Peyer's patch (tissue), 4 donors: Measurements from ENCODE around the gene TRIM41. TPM values are rescaled to one million over a fixed set of nuclear protein-coding genes. Genes with fewer than 3 reads are reported as not detected.
"Not testable (repeated sequence)": the region's sequence is repeated elsewhere in the genome, so short reads cannot be mapped to it uniquely, and the experiment has no call there.

Experiments
- DNase-seq, 3 donors: peaks; one replicate each; pipeline ENCODE4 v3.0.0-alpha.2; 2017 to 2019
- H3K27ac ChIP-seq, 4 donors: fragments of 200-600 bp; sonication (generic); one replicate each; pipeline ENCODE4 v1.5.1; 2016 to 2019
- H3K27me3 ChIP-seq, 2 donors: fragments of 200-600 bp; sonication (generic); one replicate each; pipeline ENCODE4 v1.5.1; 2019
- H3K36me3 ChIP-seq, 3 donors: fragments of 200-600 bp; sonication (generic); one replicate each; pipeline ENCODE4 v1.5.1; 2016 to 2019
- H3K4me1 ChIP-seq, 4 donors: fragments of 200-600 bp; sonication (generic); one replicate each; pipeline ENCODE4 v1.5.1; 2016 to 2019
- H3K4me3 ChIP-seq, 4 donors: fragments of 200-600 bp; sonication (generic); 1 replicate in 3 of 4; 2 replicates in 1 of 4; pipeline ENCODE4 v1.5.1; 2016 to 2019; ENCODE audit warnings: mild to moderate bottlenecking in 1 of 4
- H3K9me3 ChIP-seq, 4 donors: fragments of 200-600 bp; sonication (generic); one replicate each; pipeline ENCODE4 v1.5.1; 2016 to 2019; ENCODE audit warnings: mild to moderate bottlenecking in 1 of 4
- CTCF ChIP-seq, 6 experiments: fragments of 450-650 bp in 4 of 6; fragments of 200-600 bp in 2 of 6; sonication (generic) in 1 of 6; IDR thresholded peaks; one replicate each; pipeline ENCODE4 v1.5.1; 2017 to 2019; ENCODE audit warnings: antibody characterized with exemption in 6 of 6, mild to moderate bottlenecking in 3 of 6, moderate library complexity in 1 of 6
- POLR2A ChIP-seq, 2 donors: fragments of 450-650 bp; IDR thresholded peaks; one replicate each; pipeline ENCODE4 v1.5.1; 2017; ENCODE audit warnings: antibody characterized with exemption in 2 of 2, mild to moderate bottlenecking in 2 of 2, moderate library complexity in 2 of 2
- total RNA-seq, 4 donors: library from RNA; depleted of rRNA; stranded (reverse); fragments of >200 nt; gene quantifications; one replicate each; pipeline ENCODE4 v1.1.0, GENCODE V29; 2016

The TRIM41 gene
- total RNA-seq, 4 donors from 2014 or later, result 13.7 to 31.4 (median 21.8) TPM

GRCh38 chr5:181212080-181212479 is 11.0 kb upstream of the TRIM41 start:
- DNase-seq, result no peak
- Histone ChIP-seq H3K27ac (no peak overlapping the region), H3K36me3 (no peaks in the 10 kb centered on the region), H3K27me3 (no peaks in the 10 kb centered on the region), H3K9me3 (no peaks in the 10 kb centered on the region), H3K4me1 (peaks cover 0 to 17% (median 8%) of the 10 kb centered on the region in 4 donors), H3K4me3 (no peak overlapping the region)
- no peak for TF ChIP-seq POLR2A (IDR thresholded peaks at IDR 0.05)
- TF ChIP-seq CTCF (IDR thresholded peaks at IDR 0.05), result no peak

- no peak for TF ChIP-seq POLR2A (IDR thresholded peaks at IDR 0.05)
- TF ChIP-seq CTCF (IDR thresholded peaks at IDR 0.05), result no peak
- H3K27ac ChIP-seq, result no peak overlapping the region
- H3K36me3 ChIP-seq, result no peaks in the 10 kb centered on the region
- H3K4me1 ChIP-seq, result peaks cover 0 to 21% (median 8%) of the 10 kb centered on the region in 4 donors
- no peak for DNase-seq
- H3K9me3 ChIP-seq, result no peaks in the 10 kb centered on the region
- no peaks in the 10 kb centered on the region for H3K27me3 ChIP-seq
- no peak overlapping the region for H3K4me3 ChIP-seq
Measured at GRCh38 chr5:181212934-181213333, 10.1 kb upstream of the TRIM41 start.

- not testable (repeated sequence) for DNase-seq, H3K9me3 ChIP-seq, H3K27ac ChIP-seq, H3K27me3 ChIP-seq, H3K36me3 ChIP-seq, H3K4me3 ChIP-seq
- peaks cover 0 to 28% (median 8%) of the 10 kb centered on the region in 4 donors for H3K4me1 ChIP-seq
Measured at GRCh38 chr5:181214249-181214648, 8.8 kb upstream of the TRIM41 start.

- peaks cover 0 to 28% (median 8%) of the 10 kb centered on the region in 4 donors for H3K4me1 ChIP-seq
- H3K4me3 ChIP-seq, result peak overlapping the region; percentile 28 to 64 (median 44)
- peak overlapping the region in 1 of 4 donors; percentile 94 for H3K27ac ChIP-seq
- peak in 1 of 3 donors; percentile 50 for DNase-seq
- H3K27me3 ChIP-seq, result no peaks in the 10 kb centered on the region
- no peaks in the 10 kb centered on the region for H3K36me3 ChIP-seq
- no peaks in the 10 kb centered on the region for H3K9me3 ChIP-seq
- no peak for TF ChIP-seq POLR2A (IDR thresholded peaks at IDR 0.05)
- TF ChIP-seq CTCF (IDR thresholded peaks at IDR 0.05), result no peak
Measured at GRCh38 chr5:181215997-181216989, 6.8 kb upstream of the TRIM41 start.

GRCh38 chr5:181217111-181217802 is 5.8 kb upstream of the TRIM41 start:
- Histone ChIP-seq H3K4me1 (peaks cover 0 to 28% (median 8%) of the 10 kb centered on the region in 4 donors), H3K27me3 (no peaks in the 10 kb centered on the region), H3K27ac (peak overlapping the region; percentile 29 to 94 (median 61)), H3K36me3 (no peaks in the 10 kb centered on the region), H3K4me3 (peak overlapping the region; percentile 28 to 64 (median 44)), H3K9me3 (no peaks in the 10 kb centered on the region)
- TF ChIP-seq CTCF (IDR thresholded peaks at IDR 0.05) (peak in 1 of 6 experiments; percentile 8), POLR2A (IDR thresholded peaks at IDR 0.05) (no peak)
- peak; percentile 54 to 78 (median 64) for DNase-seq

- Histone ChIP-seq H3K9me3 (no peaks in the 10 kb centered on the region), H3K27ac (peak overlapping the region; percentile 29 to 94 (median 61)), H3K27me3 (no peaks in the 10 kb centered on the region), H3K4me1 (peaks cover 0 to 28% (median 8%) of the 10 kb centered on the region in 4 donors), H3K36me3 (no peaks in the 10 kb centered on the region), H3K4me3 (peak overlapping the region; percentile 28 to 64 (median 44))
- peak in 2 of 3 donors; percentile 78 to 83 for DNase-seq
- no peak for TF ChIP-seq POLR2A (IDR thresholded peaks at IDR 0.05)
- no peak for TF ChIP-seq CTCF (IDR thresholded peaks at IDR 0.05)
Measured at GRCh38 chr5:181217803-181218062, 5.3 kb upstream of the TRIM41 start.
